Mammary epithelial cell (primary cell): Measurements from ENCODE around the gene KDM4B.

Source experiments
- EZH2 ChIP-seq: IDR thresholded peaks from 2 replicates; pipeline ENCODE4 v1.6.1; 2012; ENCODE audit warnings: low read length, inconsistent platforms, borderline replicate concordance
- TF ChIP-seq, protein P1 (sequence below), 2 donors: IDR thresholded peaks in 1 of 2; conservative IDR thresholded peaks in 1 of 2; 2 replicates each; pipeline ENCODE4 v1.5.1; 2011 to 2012; ENCODE audit warnings: inconsistent platforms in 2 of 2, low read length in 2 of 2, mild to moderate bottlenecking in 2 of 2, control low read depth in 1 of 2, low read depth in 1 of 2; ENCODE audit not compliant: insufficient read depth in 1 of 2; ENCODE audit errors: extremely low read depth in 1 of 2

DNA sequence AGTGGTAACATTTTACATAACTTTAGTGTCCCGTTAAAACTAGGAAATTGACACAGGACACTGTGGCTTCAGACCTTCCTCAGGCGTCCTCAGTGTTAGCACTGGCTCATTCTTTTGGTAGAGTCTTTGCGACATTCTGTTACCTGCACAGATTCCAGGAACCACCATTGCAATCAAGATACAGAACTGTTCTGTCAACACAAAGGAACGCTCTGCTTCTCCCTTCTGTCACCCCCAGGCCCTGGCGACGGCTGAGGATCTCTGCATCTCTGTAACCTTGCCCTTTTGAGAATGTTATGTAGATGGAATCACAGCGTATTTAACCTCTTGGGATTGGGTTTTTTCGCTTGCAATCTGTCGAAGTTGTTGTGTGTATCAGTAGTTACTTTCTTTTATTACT is 22.6 kb downstream of the KDM4B start:
- TF ChIP-seq, protein P1, sequence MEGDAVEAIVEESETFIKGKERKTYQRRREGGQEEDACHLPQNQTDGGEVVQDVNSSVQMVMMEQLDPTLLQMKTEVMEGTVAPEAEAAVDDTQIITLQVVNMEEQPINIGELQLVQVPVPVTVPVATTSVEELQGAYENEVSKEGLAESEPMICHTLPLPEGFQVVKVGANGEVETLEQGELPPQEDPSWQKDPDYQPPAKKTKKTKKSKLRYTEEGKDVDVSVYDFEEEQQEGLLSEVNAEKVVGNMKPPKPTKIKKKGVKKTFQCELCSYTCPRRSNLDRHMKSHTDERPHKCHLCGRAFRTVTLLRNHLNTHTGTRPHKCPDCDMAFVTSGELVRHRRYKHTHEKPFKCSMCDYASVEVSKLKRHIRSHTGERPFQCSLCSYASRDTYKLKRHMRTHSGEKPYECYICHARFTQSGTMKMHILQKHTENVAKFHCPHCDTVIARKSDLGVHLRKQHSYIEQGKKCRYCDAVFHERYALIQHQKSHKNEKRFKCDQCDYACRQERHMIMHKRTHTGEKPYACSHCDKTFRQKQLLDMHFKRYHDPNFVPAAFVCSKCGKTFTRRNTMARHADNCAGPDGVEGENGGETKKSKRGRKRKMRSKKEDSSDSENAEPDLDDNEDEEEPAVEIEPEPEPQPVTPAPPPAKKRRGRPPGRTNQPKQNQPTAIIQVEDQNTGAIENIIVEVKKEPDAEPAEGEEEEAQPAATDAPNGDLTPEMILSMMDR (conservative IDR thresholded peaks at IDR 0.05 in 1 of 2, IDR thresholded peaks at IDR 0.05 in 1 of 2; ENCODE audit: extremely low read depth in 1 of 2, insufficient read depth in 1 of 2, low read depth in 1 of 2, low read length in 2 of 2) = no peak
- no peak for TF ChIP-seq EZH2
